ENCODE measurements around the gene SPTBN4.

The SPTBN4 gene

GRCh38 chr19:40443131-40443999, 23.4 kb upstream of the SPTBN4 start:
- TF ChIP-seq, protein P1, sequence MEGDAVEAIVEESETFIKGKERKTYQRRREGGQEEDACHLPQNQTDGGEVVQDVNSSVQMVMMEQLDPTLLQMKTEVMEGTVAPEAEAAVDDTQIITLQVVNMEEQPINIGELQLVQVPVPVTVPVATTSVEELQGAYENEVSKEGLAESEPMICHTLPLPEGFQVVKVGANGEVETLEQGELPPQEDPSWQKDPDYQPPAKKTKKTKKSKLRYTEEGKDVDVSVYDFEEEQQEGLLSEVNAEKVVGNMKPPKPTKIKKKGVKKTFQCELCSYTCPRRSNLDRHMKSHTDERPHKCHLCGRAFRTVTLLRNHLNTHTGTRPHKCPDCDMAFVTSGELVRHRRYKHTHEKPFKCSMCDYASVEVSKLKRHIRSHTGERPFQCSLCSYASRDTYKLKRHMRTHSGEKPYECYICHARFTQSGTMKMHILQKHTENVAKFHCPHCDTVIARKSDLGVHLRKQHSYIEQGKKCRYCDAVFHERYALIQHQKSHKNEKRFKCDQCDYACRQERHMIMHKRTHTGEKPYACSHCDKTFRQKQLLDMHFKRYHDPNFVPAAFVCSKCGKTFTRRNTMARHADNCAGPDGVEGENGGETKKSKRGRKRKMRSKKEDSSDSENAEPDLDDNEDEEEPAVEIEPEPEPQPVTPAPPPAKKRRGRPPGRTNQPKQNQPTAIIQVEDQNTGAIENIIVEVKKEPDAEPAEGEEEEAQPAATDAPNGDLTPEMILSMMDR (IDR thresholded peaks at IDR 0.05; ENCODE audit: low read length) = no peak
- no peak for TF ChIP-seq EZH2 (IDR thresholded peaks at IDR 0.05; ENCODE audit: borderline replicate concordance, low read length)
- peaks cover 13% of the 10 kb centered on the region for H3K4me1 ChIP-seq (ENCODE audit: insufficient read depth, low read length, severe bottlenecking)
- H3K9me2 ChIP-seq (ENCODE audit: low read depth, low read length) = no peaks in the 10 kb centered on the region
- H3F3A ChIP-seq (ENCODE audit: insufficient read depth, low read length) = no peaks in the 10 kb centered on the region
- peak overlapping the region; percentile 88 for H3K4me3 ChIP-seq (ENCODE audit: low read depth, low read length, poor library complexity, severe bottlenecking)
- H2AFZ ChIP-seq (ENCODE audit: low read length) = no peak overlapping the region
- H4K20me1 ChIP-seq (ENCODE audit: insufficient read depth, low read length) = no peaks in the 10 kb centered on the region
- H3K9me3 ChIP-seq (ENCODE audit: low read length) = no peaks in the 10 kb centered on the region
- peak overlapping the region; percentile 87 for H3K4me2 ChIP-seq (ENCODE audit: low read length)
- peak overlapping the region; percentile 94 for H3K9ac ChIP-seq (ENCODE audit: low read length)
- peaks cover 21% of the 10 kb centered on the region; the same call in 1 of the 2 replicates for H3K36me3 ChIP-seq (ENCODE audit: insufficient read depth, low read length)
- peak overlapping the region; percentile 88 for H3K27ac ChIP-seq (ENCODE audit: low read depth, low read length, poor library complexity, severe bottlenecking)
- H3K27me3 ChIP-seq (ENCODE audit: insufficient read depth, low read length) = no peaks in the 10 kb centered on the region
- peaks cover 10% of the 10 kb centered on the region for H3K79me2 ChIP-seq (ENCODE audit: insufficient read depth, low read length)

DNA sequence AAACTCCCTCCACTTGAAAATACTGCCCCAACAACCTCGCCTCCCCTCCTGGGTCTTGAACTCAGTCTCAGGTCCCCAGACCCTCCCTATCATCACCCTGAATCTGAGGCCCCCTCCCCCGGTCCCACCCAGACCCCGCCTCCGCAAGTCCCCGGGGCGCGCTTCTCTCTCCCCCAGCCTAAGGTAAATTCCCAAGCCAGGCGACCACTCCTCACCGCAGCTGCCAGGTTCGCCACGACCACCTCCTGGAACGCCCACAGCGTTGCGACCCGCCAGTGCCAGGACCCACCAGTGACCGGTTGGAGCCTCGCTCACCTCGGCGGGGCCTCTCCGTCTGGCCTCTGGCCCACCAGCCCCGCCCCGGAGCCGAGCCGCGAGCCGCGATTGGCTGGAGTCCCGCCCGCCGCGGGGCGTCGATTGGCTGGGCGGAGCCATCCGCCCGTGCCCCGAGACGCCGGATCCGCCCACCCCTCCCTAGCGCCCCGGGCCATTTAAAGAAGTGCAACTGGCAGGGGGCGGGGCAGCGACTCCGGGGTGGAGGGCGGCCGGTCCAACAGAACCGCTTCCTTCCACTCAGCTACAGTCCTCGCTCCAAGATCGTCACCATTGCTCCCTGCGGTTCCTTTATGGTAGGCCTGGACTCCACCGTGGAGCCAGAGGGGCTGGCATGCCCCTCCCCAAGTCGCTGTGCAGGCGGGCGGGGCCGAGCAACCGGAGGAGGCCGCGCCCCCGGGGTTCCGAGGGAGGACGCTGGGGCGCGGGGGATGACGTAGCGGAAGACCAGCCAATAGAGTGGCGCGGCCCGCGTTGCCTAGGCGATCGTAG, 22.6 kb upstream of the SPTBN4 start, which contains the start of gene SERTAD3:
TSS of gene SERTAD3 (minus strand) at position 336 of the 825 bp plus-strand sequence. CDS start 2,255 bp downstream, outside the sequence.
- Histone ChIP-seq H3K4me1 (ENCODE audit: insufficient read depth, low read length, severe bottlenecking) (peaks cover 13% of the 10 kb centered on the region), H3K36me3 (ENCODE audit: insufficient read depth, low read length) (peaks cover 21% of the 10 kb centered on the region; the same call in 1 of the 2 replicates), H2AFZ (ENCODE audit: low read length) (peak within 1 kb of the TSS; percentile 68), H3K4me2 (ENCODE audit: low read length) (peak within 1 kb of the TSS; percentile 78), H3K9me3 (ENCODE audit: low read length) (no peaks in the 10 kb centered on the region), H3K27me3 (ENCODE audit: insufficient read depth, low read length) (no peaks in the 10 kb centered on the region), H3K79me2 (ENCODE audit: insufficient read depth, low read length) (peaks cover 10% of the 10 kb centered on the region), H4K20me1 (ENCODE audit: insufficient read depth, low read length) (no peaks in the 10 kb centered on the region), H3K27ac (ENCODE audit: low read depth, low read length, poor library complexity, severe bottlenecking) (peak within 1 kb of the TSS; percentile 88), H3K4me3 (ENCODE audit: low read depth, low read length, poor library complexity, severe bottlenecking) (peak within 1 kb of the TSS; percentile 88), H3K9me2 (ENCODE audit: low read depth, low read length) (no peaks in the 10 kb centered on the region), H3F3A (ENCODE audit: insufficient read depth, low read length) (no peaks in the 10 kb centered on the region), H3K9ac (ENCODE audit: low read length) (peak within 1 kb of the TSS; percentile 94)
- TF ChIP-seq, protein P1 (IDR thresholded peaks at IDR 0.05; ENCODE audit: low read length) = no peak

DNA sequence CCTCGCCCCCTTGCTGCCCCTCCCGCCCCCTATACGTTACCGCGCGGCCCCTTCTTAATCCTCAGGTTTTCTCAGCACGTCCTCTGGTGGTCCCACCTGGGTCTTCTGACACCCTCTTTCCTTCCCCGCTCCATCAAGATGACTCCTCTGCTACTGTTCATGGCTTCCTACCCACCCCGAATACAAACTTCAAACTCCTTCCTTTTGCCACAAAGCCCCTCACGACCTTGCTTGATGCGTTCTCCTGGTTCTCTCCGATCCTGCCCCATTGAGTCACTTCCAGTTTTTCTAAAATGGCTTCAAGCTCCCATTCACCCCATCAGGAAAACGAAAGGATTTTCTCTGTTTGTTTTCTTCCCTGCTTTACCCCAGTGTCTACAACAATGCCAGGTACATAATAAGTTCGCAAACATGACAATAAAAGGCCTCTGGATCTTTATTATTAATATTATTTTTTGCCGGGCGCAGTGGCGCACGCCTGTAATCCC, 21.9 kb upstream of the SPTBN4 start:
- peaks cover 21% of the 10 kb centered on the region; the same call in 1 of the 2 replicates for H3K36me3 ChIP-seq (ENCODE audit: insufficient read depth, low read length)
- H3F3A ChIP-seq (ENCODE audit: insufficient read depth, low read length) = no peaks in the 10 kb centered on the region
- TF ChIP-seq EZH2 (IDR thresholded peaks at IDR 0.05; ENCODE audit: borderline replicate concordance, low read length) = no peak
- TF ChIP-seq, protein P1 (IDR thresholded peaks at IDR 0.05; ENCODE audit: low read length) = peak; percentile 54
- H3K79me2 ChIP-seq (ENCODE audit: insufficient read depth, low read length) = peaks cover 10% of the 10 kb centered on the region
- peaks cover 13% of the 10 kb centered on the region for H3K4me1 ChIP-seq (ENCODE audit: insufficient read depth, low read length, severe bottlenecking)
- peak overlapping the region; percentile 78 for H3K4me2 ChIP-seq (ENCODE audit: low read length)
- no peak overlapping the region for H3K27ac ChIP-seq (ENCODE audit: low read depth, low read length, poor library complexity, severe bottlenecking)
- H4K20me1 ChIP-seq (ENCODE audit: insufficient read depth, low read length) = no peaks in the 10 kb centered on the region
- peak overlapping the region; percentile 68 for H2AFZ ChIP-seq (ENCODE audit: low read length)
- H3K9ac ChIP-seq (ENCODE audit: low read length) = peak overlapping the region; percentile 51; the same call in 1 of the 2 replicates
- H3K4me3 ChIP-seq (ENCODE audit: low read depth, low read length, poor library complexity, severe bottlenecking) = peak overlapping the region; percentile 88
- no peaks in the 10 kb centered on the region for H3K27me3 ChIP-seq (ENCODE audit: insufficient read depth, low read length)
- no peaks in the 10 kb centered on the region for H3K9me2 ChIP-seq (ENCODE audit: low read depth, low read length)
- H3K9me3 ChIP-seq (ENCODE audit: low read length) = no peaks in the 10 kb centered on the region

Data from OCI-LY1 (cell line).